NT2/D1 (cell line): ENCODE data around the gene FRMPD4.

ENCODE experiments used
- DNase-seq: peaks from one replicate; pipeline ENCODE4 v3.0.0-alpha.2; 2011; ENCODE audit warnings: low read depth, low spot score
- H3K27me3 ChIP-seq: 2 replicates; pipeline ENCODE4 v1.6.0; 2011; ENCODE audit warnings: mild to moderate bottlenecking; ENCODE audit not compliant: insufficient read length, insufficient read depth
- H3K36me3 ChIP-seq: 2 replicates; pipeline ENCODE4 v1.6.1; 2011; ENCODE audit warnings: mild to moderate bottlenecking, low read length, mixed read lengths; ENCODE audit not compliant: insufficient read depth, insufficient read length
- H3K4me1 ChIP-seq: 2 replicates; pipeline ENCODE4 v1.5.1; 2011; ENCODE audit not compliant: insufficient read depth, insufficient read length
- H3K4me3 ChIP-seq: 2 replicates; pipeline ENCODE4 v1.5.1; 2011; ENCODE audit warnings: low read depth; ENCODE audit not compliant: insufficient read length
- H3K9ac ChIP-seq: 2 replicates; pipeline ENCODE4 v1.6.0; 2011; ENCODE audit warnings: low read depth; ENCODE audit not compliant: insufficient read length
- H3K9me3 ChIP-seq: 2 replicates; pipeline ENCODE4 v1.5.1; 2011; ENCODE audit warnings: mild to moderate bottlenecking, low read length; ENCODE audit not compliant: insufficient read depth
- SUZ12 ChIP-seq: IDR thresholded peaks from 2 replicates; pipeline ENCODE4 v1.6.1; 2011; ENCODE audit not compliant: insufficient read length, insufficient read depth; ENCODE audit errors: extremely low read depth
- YY1 ChIP-seq: IDR thresholded peaks from 2 replicates; pipeline ENCODE4 v1.6.1; 2011; ENCODE audit not compliant: insufficient read length, insufficient read depth
- ZNF274 ChIP-seq: IDR thresholded peaks from 2 replicates; pipeline ENCODE4 v1.6.1; 2011; ENCODE audit warnings: mild to moderate bottlenecking, low read depth, low read length

Gene FRMPD4

DNA sequence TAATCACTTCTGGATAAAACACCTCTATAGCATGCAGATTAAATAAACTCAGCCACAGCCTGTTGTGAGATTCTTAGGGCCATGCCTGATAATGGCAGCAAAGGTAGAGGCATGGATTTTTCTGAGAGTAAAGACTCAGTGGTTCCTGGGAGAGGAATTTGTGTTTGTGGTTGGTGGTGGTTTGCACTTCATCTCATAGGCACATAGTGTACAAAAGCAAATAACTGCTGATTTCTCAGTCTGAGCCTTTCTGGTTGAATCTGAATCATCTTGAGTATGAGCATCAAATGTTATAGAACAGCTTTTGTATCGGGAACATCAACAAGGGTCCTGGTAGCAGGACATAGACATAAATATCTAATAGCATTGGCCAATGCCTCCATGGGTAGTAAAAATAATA, 274.3 kb downstream of the FRMPD4 start:
- DNase-seq, result no peak
- Histone ChIP-seq H3K9ac (no peak overlapping the region), H3K9me3 (no peaks in the 10 kb centered on the region), H3K4me3 (no peak overlapping the region), H3K4me1 (no peaks in the 10 kb centered on the region), H3K27me3 (no peaks in the 10 kb centered on the region), H3K36me3 (no peaks in the 10 kb centered on the region)
- no peak for TF ChIP-seq YY1
- no peak for TF ChIP-seq ZNF274
- no peak for TF ChIP-seq SUZ12

DNA sequence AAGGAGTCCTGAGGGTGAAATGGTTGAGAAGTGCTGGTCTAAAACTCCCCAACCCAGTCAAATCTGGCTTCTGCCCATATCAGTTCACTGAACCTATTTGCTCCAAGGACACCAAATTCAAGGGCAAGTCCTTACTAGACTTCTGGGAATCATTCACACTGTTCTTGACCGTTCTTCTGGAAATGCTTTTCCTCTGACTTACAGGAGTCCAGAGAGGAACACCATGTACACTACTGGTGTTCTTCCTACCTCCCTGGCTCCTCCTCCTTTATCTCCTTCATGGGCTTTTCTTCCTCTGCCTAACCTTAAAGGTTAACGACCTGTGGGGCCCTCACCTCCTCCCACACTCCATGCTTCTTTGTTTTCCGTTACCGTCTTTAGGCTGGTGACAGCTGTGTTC, 281.3 kb downstream of the FRMPD4 start:
- no peaks in the 10 kb centered on the region for H3K9me3 ChIP-seq
- TF ChIP-seq YY1 (no peak), ZNF274 (no peak), SUZ12 (no peak)
- no peak overlapping the region for H3K9ac ChIP-seq
- no peak overlapping the region for H3K4me3 ChIP-seq
- H3K27me3 ChIP-seq, result no peaks in the 10 kb centered on the region
- H3K36me3 ChIP-seq, result no peaks in the 10 kb centered on the region
- no peak for DNase-seq
- no peaks in the 10 kb centered on the region for H3K4me1 ChIP-seq

DNA sequence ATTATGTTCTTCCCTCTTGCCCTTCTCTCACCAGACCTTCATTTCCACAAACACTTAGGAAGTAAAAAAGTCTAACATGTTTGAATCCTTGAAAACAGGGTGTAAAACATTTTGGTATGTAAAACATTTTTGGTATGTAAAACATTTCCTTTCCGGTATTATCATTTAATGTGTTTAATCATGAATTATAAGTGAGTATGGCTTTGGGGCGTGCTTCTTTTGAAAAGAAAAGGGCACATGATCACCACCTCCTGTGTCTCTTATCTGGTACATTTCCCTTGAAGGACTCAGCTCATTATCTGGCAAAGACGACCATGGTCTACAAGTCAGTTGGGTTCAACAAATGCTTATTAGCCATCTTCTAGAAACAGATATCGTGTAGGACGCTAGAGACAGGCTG, 283.6 kb downstream of the FRMPD4 start:
- DNase-seq, result no peak
- H3K36me3 ChIP-seq, result no peaks in the 10 kb centered on the region
- TF ChIP-seq SUZ12 (no peak), ZNF274 (no peak), YY1 (no peak)
- H3K9me3 ChIP-seq, result no peaks in the 10 kb centered on the region
- H3K4me1 ChIP-seq, result no peaks in the 10 kb centered on the region
- no peaks in the 10 kb centered on the region for H3K27me3 ChIP-seq
- H3K9ac ChIP-seq, result no peak overlapping the region
- H3K4me3 ChIP-seq, result no peak overlapping the region

- TF ChIP-seq ZNF274, result no peak
- no peak for TF ChIP-seq YY1
- TF ChIP-seq SUZ12, result no peak
- Histone ChIP-seq H3K36me3 (no peaks in the 10 kb centered on the region), H3K9ac (no peak overlapping the region), H3K4me3 (no peak overlapping the region), H3K9me3 (no peaks in the 10 kb centered on the region), H3K4me1 (no peaks in the 10 kb centered on the region), H3K27me3 (no peaks in the 10 kb centered on the region)
- DNase-seq, result no peak
These were observed 285.1 kb downstream of the FRMPD4 start for GRCh38 chrX:12423346-12423745.

- no peak overlapping the region for H3K9ac ChIP-seq
- DNase-seq, result no peak
- no peaks in the 10 kb centered on the region for H3K36me3 ChIP-seq
- TF ChIP-seq ZNF274, result no peak
- TF ChIP-seq SUZ12, result no peak
- TF ChIP-seq YY1, result no peak
- no peak overlapping the region for H3K4me3 ChIP-seq
- no peaks in the 10 kb centered on the region for H3K27me3 ChIP-seq
- no peaks in the 10 kb centered on the region for H3K4me1 ChIP-seq
- no peaks in the 10 kb centered on the region for H3K9me3 ChIP-seq
These were observed 287.2 kb downstream of the FRMPD4 start for GRCh38 chrX:12425496-12425895.

GRCh38 chrX:12426420-12426819, 288.1 kb downstream of the FRMPD4 start:
- no peak for DNase-seq
- no peaks in the 10 kb centered on the region for H3K27me3 ChIP-seq
- no peaks in the 10 kb centered on the region for H3K9me3 ChIP-seq
- H3K36me3 ChIP-seq, result no peaks in the 10 kb centered on the region
- no peaks in the 10 kb centered on the region for H3K4me1 ChIP-seq
- H3K9ac ChIP-seq, result no peak overlapping the region
- TF ChIP-seq ZNF274 (no peak), SUZ12 (no peak), YY1 (no peak)
- H3K4me3 ChIP-seq, result no peak overlapping the region

- no peaks in the 10 kb centered on the region for H3K36me3 ChIP-seq
- no peaks in the 10 kb centered on the region for H3K9me3 ChIP-seq
- no peaks in the 10 kb centered on the region for H3K4me1 ChIP-seq
- H3K4me3 ChIP-seq, result no peak overlapping the region
- H3K9ac ChIP-seq, result no peak overlapping the region
- H3K27me3 ChIP-seq, result no peaks in the 10 kb centered on the region
- TF ChIP-seq ZNF274, result no peak
- TF ChIP-seq SUZ12, result no peak
- no peak for TF ChIP-seq YY1
- no peak for DNase-seq
These were observed 296.2 kb downstream of the FRMPD4 start for GRCh38 chrX:12434493-12434892.

DNA sequence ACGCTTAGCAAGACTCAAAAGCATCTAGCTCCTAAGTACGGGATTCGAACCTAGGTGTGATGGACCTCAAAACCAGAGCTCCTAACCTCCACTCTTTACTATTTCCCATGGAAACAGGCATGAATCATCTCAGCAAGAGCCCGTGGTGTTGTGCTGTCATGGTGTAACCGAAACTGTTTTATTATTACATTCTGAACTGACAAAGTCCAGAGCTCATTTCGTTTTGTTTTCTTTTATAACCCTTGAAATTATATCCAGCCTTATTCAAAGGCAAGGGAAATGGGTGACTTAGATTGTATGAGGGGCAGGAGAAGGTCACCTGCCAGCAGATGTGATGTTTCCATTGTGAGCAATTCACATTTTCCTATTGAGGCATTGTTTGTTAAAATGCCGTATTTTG, 301.1 kb downstream of the FRMPD4 start:
- Histone ChIP-seq H3K4me1 (no peaks in the 10 kb centered on the region), H3K9me3 (no peaks in the 10 kb centered on the region), H3K9ac (no peak overlapping the region), H3K27me3 (no peaks in the 10 kb centered on the region), H3K36me3 (no peaks in the 10 kb centered on the region), H3K4me3 (no peak overlapping the region)
- no peak for DNase-seq
- TF ChIP-seq YY1 (no peak), SUZ12 (no peak), ZNF274 (no peak)
